IPS-20b (cell line): ENCODE results near the gene UGT2B7.

Experiments
- H3K27ac ChIP-seq: one replicate; pipeline ENCODE4 v1.5.1; 2013; ENCODE audit warnings: low read length
- H3K27me3 ChIP-seq: 2 replicates; pipeline ENCODE4 v1.6.1; 2013; ENCODE audit warnings: mild to moderate bottlenecking, low read length, inconsistent platforms; ENCODE audit not compliant: insufficient read depth
- H3K36me3 ChIP-seq: 2 replicates; pipeline ENCODE4 v1.6.1; 2013; ENCODE audit warnings: low read depth, mild to moderate bottlenecking, inconsistent platforms, low read length, moderate library complexity; ENCODE audit not compliant: insufficient read depth
- H3K4me1 ChIP-seq: 2 replicates; pipeline ENCODE4 v1.6.1; 2013; ENCODE audit warnings: mild to moderate bottlenecking, control low read depth, inconsistent platforms, low read length, moderate library complexity; ENCODE audit not compliant: insufficient read depth
- H3K4me3 ChIP-seq: 2 replicates; pipeline ENCODE4 v1.5.1; 2013; ENCODE audit warnings: mild to moderate bottlenecking, low read length, inconsistent platforms
- H3K9ac ChIP-seq: 2 replicates; pipeline ENCODE4 v1.6.1; 2013; ENCODE audit warnings: low read depth, mild to moderate bottlenecking, inconsistent platforms, low read length, moderate library complexity
- H3K9me3 ChIP-seq: 2 replicates; pipeline ENCODE4 v1.6.1; 2013; ENCODE audit warnings: mild to moderate bottlenecking, low read depth, low read length, inconsistent platforms; ENCODE audit not compliant: insufficient read depth

UGT2B7 gene

GRCh38 chr4:69120870-69121269, 24.6 kb downstream of the UGT2B7 start:
- no peak overlapping the region for H3K27ac ChIP-seq
- no peaks in the 10 kb centered on the region for H3K27me3 ChIP-seq
- H3K36me3 ChIP-seq = no peaks in the 10 kb centered on the region
- no peaks in the 10 kb centered on the region for H3K4me1 ChIP-seq
- H3K9ac ChIP-seq = no peak overlapping the region
- H3K4me3 ChIP-seq = no peak overlapping the region
- H3K9me3 ChIP-seq = no peaks in the 10 kb centered on the region

GRCh38 chr4:69122476-69122875, 26.2 kb downstream of the UGT2B7 start:
- no peak overlapping the region for H3K9ac ChIP-seq
- no peaks in the 10 kb centered on the region for H3K4me1 ChIP-seq
- H3K9me3 ChIP-seq = no peaks in the 10 kb centered on the region
- H3K27me3 ChIP-seq = no peaks in the 10 kb centered on the region
- H3K36me3 ChIP-seq = no peaks in the 10 kb centered on the region
- H3K27ac ChIP-seq = no peak overlapping the region
- no peak overlapping the region for H3K4me3 ChIP-seq

- Histone ChIP-seq H3K9ac (no peak overlapping the region), H3K4me1 (no peaks in the 10 kb centered on the region), H3K9me3 (no peaks in the 10 kb centered on the region), H3K27me3 (no peaks in the 10 kb centered on the region), H3K36me3 (no peaks in the 10 kb centered on the region), H3K27ac (no peak overlapping the region), H3K4me3 (no peak overlapping the region)
Observed at GRCh38 chr4:69124941-69125340, 28.7 kb downstream of the UGT2B7 start.

- Histone ChIP-seq H3K4me3 (no peak overlapping the region), H3K27me3 (no peaks in the 10 kb centered on the region), H3K4me1 (no peaks in the 10 kb centered on the region), H3K9ac (no peak overlapping the region), H3K9me3 (no peaks in the 10 kb centered on the region), H3K36me3 (no peaks in the 10 kb centered on the region), H3K27ac (no peak overlapping the region)
Observed at GRCh38 chr4:69126024-69126423, 29.8 kb downstream of the UGT2B7 start.

GRCh38 chr4:69133993-69134392, 37.7 kb downstream of the UGT2B7 start:
- Histone ChIP-seq H3K4me1 (no peaks in the 10 kb centered on the region), H3K9ac (no peak overlapping the region), H3K27ac (no peak overlapping the region), H3K36me3 (no peaks in the 10 kb centered on the region), H3K27me3 (no peaks in the 10 kb centered on the region), H3K9me3 (no peaks in the 10 kb centered on the region), H3K4me3 (no peak overlapping the region)

GRCh38 chr4:69134471-69134870, 38.2 kb downstream of the UGT2B7 start:
- no peaks in the 10 kb centered on the region for H3K27me3 ChIP-seq
- H3K9me3 ChIP-seq = no peaks in the 10 kb centered on the region
- H3K36me3 ChIP-seq = no peaks in the 10 kb centered on the region
- no peaks in the 10 kb centered on the region for H3K4me1 ChIP-seq
- H3K9ac ChIP-seq = no peak overlapping the region
- H3K27ac ChIP-seq = no peak overlapping the region
- H3K4me3 ChIP-seq = no peak overlapping the region

GRCh38 chr4:69141320-69141719, 45.0 kb downstream of the UGT2B7 start:
- Histone ChIP-seq H3K9ac (no peak overlapping the region), H3K27me3 (no peaks in the 10 kb centered on the region), H3K9me3 (no peaks in the 10 kb centered on the region), H3K27ac (no peak overlapping the region), H3K4me3 (no peak overlapping the region), H3K4me1 (no peaks in the 10 kb centered on the region), H3K36me3 (no peaks in the 10 kb centered on the region)

GRCh38 chr4:69147334-69147733, 51.1 kb downstream of the UGT2B7 start:
- Histone ChIP-seq H3K4me1 (no peaks in the 10 kb centered on the region), H3K27ac (no peak overlapping the region), H3K9ac (no peak overlapping the region), H3K27me3 (no peaks in the 10 kb centered on the region), H3K4me3 (no peak overlapping the region), H3K9me3 (no peaks in the 10 kb centered on the region), H3K36me3 (no peaks in the 10 kb centered on the region)

GRCh38 chr4:69154021-69154420, 57.7 kb downstream of the UGT2B7 start:
- no peaks in the 10 kb centered on the region for H3K9me3 ChIP-seq
- H3K4me1 ChIP-seq = no peaks in the 10 kb centered on the region
- no peak overlapping the region for H3K9ac ChIP-seq
- no peaks in the 10 kb centered on the region for H3K36me3 ChIP-seq
- H3K4me3 ChIP-seq = no peak overlapping the region
- H3K27ac ChIP-seq = no peak overlapping the region
- no peaks in the 10 kb centered on the region for H3K27me3 ChIP-seq

GRCh38 chr4:69156913-69157312, 60.6 kb downstream of the UGT2B7 start:
- Histone ChIP-seq H3K9ac (no peak overlapping the region), H3K4me1 (no peaks in the 10 kb centered on the region), H3K4me3 (no peak overlapping the region), H3K27ac (no peak overlapping the region), H3K9me3 (no peaks in the 10 kb centered on the region), H3K27me3 (no peaks in the 10 kb centered on the region), H3K36me3 (no peaks in the 10 kb centered on the region)
